A549 treated with AZD9567 at 1 μM for 4 hours (cell line): ENCODE measurements around the gene GPD2. TPM values are rescaled to one million over a fixed set of nuclear protein-coding genes. Genes with fewer than 3 reads are reported as not detected.

Experiments
- total RNA-seq: library from RNA; stranded (reverse); fragments of 200-300 nt; extraction: Qiagen RNA extraction; gene quantifications from 5 replicates; pipeline ENCODE4 v1.2.3, GENCODE V29; 2022; ENCODE audit not compliant: insufficient read depth

Gene GPD2
- 16.4 to 73.9 TPM (median 20.3 TPM) in 5 replicates for total RNA-seq

GRCh38 chr2:156435718-156436496 is at the start of gene GPD2:
Gene GPD2 (plus strand): TSS chr2:156436379. CDS start chr2:156476106, 39,727 bp downstream.

Other genes with a start within 250 kb of the GPD2 start
- gene NR4A2, start 103.7 kb upstream of the GPD2 start, total RNA-seq, result 2.0 to 3.1 TPM (median 2.5 TPM) in 5 replicates